Mononuclear cell (primary cell): ENCODE data around the gene ATG101. TPM values are rescaled to one million over a fixed set of nuclear protein-coding genes. Genes with fewer than 3 reads are reported as not detected.
A peak's percentile ranks its signal among the peaks of the same experiment; 100 is the strongest.

Source experiments
- H3K27me3 ChIP-seq: 2 replicates; pipeline ENCODE4 v1.6.0; 2011; ENCODE audit warnings: low read length, control low read depth; ENCODE audit not compliant: insufficient read depth
- H3K4me1 ChIP-seq: 2 replicates; pipeline ENCODE4 v1.5.1; 2011; ENCODE audit warnings: mild to moderate bottlenecking, low read length, control low read depth; ENCODE audit not compliant: insufficient read depth
- H3K4me3 ChIP-seq: 2 replicates; pipeline ENCODE4 v1.5.1; 2011; ENCODE audit warnings: mild to moderate bottlenecking, low read length, moderate library complexity
- H3K9me3 ChIP-seq: 2 replicates; pipeline ENCODE4 v1.5.1; 2011; ENCODE audit warnings: low read depth, mild to moderate bottlenecking, control low read depth, low read length
- total RNA-seq: library from RNA; depleted of rRNA; stranded (reverse); fragments of >200 nt; gene quantifications from one replicate; pipeline ENCODE4 v1.2.3, GENCODE V29; 2012

The ATG101 gene
- total RNA-seq, 1 donor = 11.9 TPM

GRCh38 chr12:52050758-52051541 is 18.8 kb upstream of the ATG101 start, which contains the start of gene NR4A1:
Gene NR4A1 (plus strand): TSS chr12:52051442. CDS start chr12:52054329, 2,887 bp downstream.
- no peaks in the 10 kb centered on the region for H3K9me3 ChIP-seq
- H3K27me3 ChIP-seq = no peaks in the 10 kb centered on the region
- H3K4me1 ChIP-seq = peaks cover 35% of the 10 kb centered on the region
- peak within 1 kb of the TSS; percentile 57 for H3K4me3 ChIP-seq

GRCh38 chr12:52052468-52053186 is 17.2 kb upstream of the ATG101 start:
- Histone ChIP-seq H3K4me3 (peak overlapping the region; percentile 49), H3K4me1 (peaks cover 30% of the 10 kb centered on the region), H3K27me3 (no peaks in the 10 kb centered on the region)

GRCh38 chr12:52053536-52054209 is 16.1 kb upstream of the ATG101 start:
- Histone ChIP-seq H3K9me3 (no peaks in the 10 kb centered on the region), H3K4me3 (no peak overlapping the region), H3K4me1 (peaks cover 30% of the 10 kb centered on the region), H3K27me3 (no peaks in the 10 kb centered on the region)

More at GRCh38 chr12:52052468-52053186, 17.2 kb upstream of the ATG101 start:
- no peaks in the 10 kb centered on the region for H3K9me3 ChIP-seq

GRCh38 chr12:52054231-52054832 is 15.4 kb upstream of the ATG101 start:
- H3K4me3 ChIP-seq = no peak overlapping the region
- peaks cover 30% of the 10 kb centered on the region for H3K4me1 ChIP-seq
- no peaks in the 10 kb centered on the region for H3K9me3 ChIP-seq
- H3K27me3 ChIP-seq = no peaks in the 10 kb centered on the region

- no peak overlapping the region for H3K4me3 ChIP-seq
Measured at GRCh38 chr12:52054833-52055730, 14.7 kb upstream of the ATG101 start.

GRCh38 chr12:52055731-52056711 is 13.8 kb upstream of the ATG101 start:
- H3K4me3 ChIP-seq = no peak overlapping the region
- H3K9me3 ChIP-seq = no peaks in the 10 kb centered on the region
- H3K27me3 ChIP-seq = no peaks in the 10 kb centered on the region
- H3K4me1 ChIP-seq = peaks cover 17% of the 10 kb centered on the region

More at GRCh38 chr12:52054833-52055730, 14.7 kb upstream of the ATG101 start:
- Histone ChIP-seq H3K9me3 (no peaks in the 10 kb centered on the region), H3K4me1 (peaks cover 25% of the 10 kb centered on the region), H3K27me3 (no peaks in the 10 kb centered on the region)

- Histone ChIP-seq H3K4me1 (peaks cover 9% of the 10 kb centered on the region), H3K4me3 (no peak overlapping the region), H3K27me3 (no peaks in the 10 kb centered on the region), H3K9me3 (no peaks in the 10 kb centered on the region)
Measured at GRCh38 chr12:52056801-52057637, 12.8 kb upstream of the ATG101 start.

GRCh38 chr12:52057638-52058576 is 11.9 kb upstream of the ATG101 start:
- no peaks in the 10 kb centered on the region for H3K27me3 ChIP-seq

GRCh38 chr12:52058631-52059361 is 11.0 kb upstream of the ATG101 start:
- Histone ChIP-seq H3K4me3 (no peak overlapping the region), H3K9me3 (no peaks in the 10 kb centered on the region), H3K4me1 (no peaks in the 10 kb centered on the region), H3K27me3 (no peaks in the 10 kb centered on the region)

More at GRCh38 chr12:52057638-52058576, 11.9 kb upstream of the ATG101 start:
- H3K4me3 ChIP-seq = no peak overlapping the region
- peaks cover under 1% of the 10 kb centered on the region for H3K4me1 ChIP-seq
- no peaks in the 10 kb centered on the region for H3K9me3 ChIP-seq

- Histone ChIP-seq H3K27me3 (no peaks in the 10 kb centered on the region), H3K9me3 (no peaks in the 10 kb centered on the region), H3K4me3 (no peak overlapping the region), H3K4me1 (no peaks in the 10 kb centered on the region)
Measured at GRCh38 chr12:52059582-52060497, 9.9 kb upstream of the ATG101 start.
